GM20000 (cell line): ENCODE data around the gene SEC22C.

ENCODE experiments used
- DNase-seq: peaks from one replicate; pipeline ENCODE4 v3.0.0; 2012; ENCODE audit warnings: low spot score
- TF ChIP-seq, protein P1 (sequence below): IDR thresholded peaks from 2 replicates; pipeline ENCODE4 v1.5.1; 2012; ENCODE audit warnings: mild to moderate bottlenecking, control low read depth; ENCODE audit errors: extremely low read depth, missing control alignments

Gene SEC22C

DNA sequence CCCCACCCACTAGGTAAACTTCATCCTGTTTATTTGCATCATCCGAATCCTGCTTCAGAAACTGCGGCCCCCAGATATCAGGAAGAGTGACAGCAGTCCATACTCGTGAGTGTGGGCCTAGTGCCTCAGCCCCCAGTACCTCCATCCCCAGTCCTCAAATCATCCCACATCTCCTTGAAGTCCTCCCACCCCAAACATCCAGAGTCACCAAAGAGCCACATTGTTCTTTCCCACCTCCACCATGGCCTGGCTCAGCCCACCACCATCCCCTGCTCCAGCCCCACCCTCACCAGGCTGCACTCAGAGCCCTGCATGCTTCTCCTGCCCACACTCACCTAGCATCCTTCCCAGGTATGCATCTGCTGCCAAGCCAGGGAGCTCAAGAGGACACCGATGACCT, 49.5 kb downstream of the SEC22C start:
- TF ChIP-seq, protein P1, sequence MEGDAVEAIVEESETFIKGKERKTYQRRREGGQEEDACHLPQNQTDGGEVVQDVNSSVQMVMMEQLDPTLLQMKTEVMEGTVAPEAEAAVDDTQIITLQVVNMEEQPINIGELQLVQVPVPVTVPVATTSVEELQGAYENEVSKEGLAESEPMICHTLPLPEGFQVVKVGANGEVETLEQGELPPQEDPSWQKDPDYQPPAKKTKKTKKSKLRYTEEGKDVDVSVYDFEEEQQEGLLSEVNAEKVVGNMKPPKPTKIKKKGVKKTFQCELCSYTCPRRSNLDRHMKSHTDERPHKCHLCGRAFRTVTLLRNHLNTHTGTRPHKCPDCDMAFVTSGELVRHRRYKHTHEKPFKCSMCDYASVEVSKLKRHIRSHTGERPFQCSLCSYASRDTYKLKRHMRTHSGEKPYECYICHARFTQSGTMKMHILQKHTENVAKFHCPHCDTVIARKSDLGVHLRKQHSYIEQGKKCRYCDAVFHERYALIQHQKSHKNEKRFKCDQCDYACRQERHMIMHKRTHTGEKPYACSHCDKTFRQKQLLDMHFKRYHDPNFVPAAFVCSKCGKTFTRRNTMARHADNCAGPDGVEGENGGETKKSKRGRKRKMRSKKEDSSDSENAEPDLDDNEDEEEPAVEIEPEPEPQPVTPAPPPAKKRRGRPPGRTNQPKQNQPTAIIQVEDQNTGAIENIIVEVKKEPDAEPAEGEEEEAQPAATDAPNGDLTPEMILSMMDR = no peak

DNA sequence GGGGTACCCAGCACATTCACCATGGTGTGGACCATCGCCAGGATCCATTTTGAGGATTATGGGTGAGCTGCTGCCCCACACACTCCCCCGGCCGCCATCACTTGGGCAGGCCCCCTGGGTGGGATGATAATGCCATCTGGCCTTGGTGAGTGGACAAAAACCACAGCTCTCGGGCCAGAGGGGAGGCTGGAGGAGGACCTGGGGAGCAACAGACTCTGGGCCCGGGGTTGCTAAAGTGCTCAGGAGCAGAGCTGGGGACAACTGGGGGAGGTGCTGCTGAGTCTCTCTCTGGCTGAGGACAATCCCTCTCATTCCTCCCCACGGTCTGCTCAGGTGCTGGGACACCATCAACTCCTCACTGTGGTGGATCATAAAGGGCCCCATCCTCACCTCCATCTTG, 50.3 kb downstream of the SEC22C start:
- TF ChIP-seq, protein P1 = no peak
- DNase-seq = no peak

More for the DNA sequence above, 49.5 kb downstream of the SEC22C start:
- no peak for DNase-seq

DNA sequence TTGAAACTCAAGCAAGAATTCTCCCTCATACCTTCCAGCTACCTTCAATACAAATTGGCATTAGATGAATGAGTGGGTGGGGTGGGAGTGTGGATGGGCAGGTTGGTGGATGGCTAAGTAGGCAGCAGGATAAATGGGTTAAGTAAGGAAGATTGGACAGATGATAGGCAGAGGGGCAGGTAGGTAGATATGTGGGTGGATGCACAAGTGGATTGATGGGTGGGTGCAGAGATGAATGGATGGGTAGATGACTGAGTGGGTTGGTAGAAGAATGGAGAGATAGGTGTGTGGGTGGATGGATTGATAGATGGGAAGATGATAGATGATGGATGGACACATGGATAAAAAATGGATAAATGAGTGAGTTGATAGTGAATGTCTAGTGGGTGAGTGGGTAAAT, 51.7 kb downstream of the SEC22C start:
- DNase-seq = no peak
- TF ChIP-seq, protein P1 = no peak

DNA sequence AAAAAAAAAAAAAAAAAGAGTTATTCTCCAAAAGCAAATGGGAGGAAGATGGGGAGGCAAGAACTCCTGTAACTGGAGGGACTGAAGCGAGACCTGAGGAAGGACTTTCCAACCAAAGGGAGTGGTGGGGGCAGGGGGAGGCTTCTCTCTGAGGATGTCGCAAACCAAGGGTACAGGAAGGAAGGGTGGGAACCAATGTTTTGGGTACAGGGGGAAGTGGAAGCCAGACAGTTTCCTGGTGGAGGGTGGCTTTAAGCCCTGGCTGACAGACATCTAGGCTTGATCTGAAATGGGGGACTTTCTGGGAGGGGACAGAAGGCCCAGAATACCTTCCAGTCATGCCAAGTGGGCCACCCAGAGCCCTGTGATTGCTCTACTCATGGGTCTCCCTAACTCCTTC, 52.3 kb downstream of the SEC22C start:
- no peak for DNase-seq
- TF ChIP-seq, protein P1 = no peak

DNA sequence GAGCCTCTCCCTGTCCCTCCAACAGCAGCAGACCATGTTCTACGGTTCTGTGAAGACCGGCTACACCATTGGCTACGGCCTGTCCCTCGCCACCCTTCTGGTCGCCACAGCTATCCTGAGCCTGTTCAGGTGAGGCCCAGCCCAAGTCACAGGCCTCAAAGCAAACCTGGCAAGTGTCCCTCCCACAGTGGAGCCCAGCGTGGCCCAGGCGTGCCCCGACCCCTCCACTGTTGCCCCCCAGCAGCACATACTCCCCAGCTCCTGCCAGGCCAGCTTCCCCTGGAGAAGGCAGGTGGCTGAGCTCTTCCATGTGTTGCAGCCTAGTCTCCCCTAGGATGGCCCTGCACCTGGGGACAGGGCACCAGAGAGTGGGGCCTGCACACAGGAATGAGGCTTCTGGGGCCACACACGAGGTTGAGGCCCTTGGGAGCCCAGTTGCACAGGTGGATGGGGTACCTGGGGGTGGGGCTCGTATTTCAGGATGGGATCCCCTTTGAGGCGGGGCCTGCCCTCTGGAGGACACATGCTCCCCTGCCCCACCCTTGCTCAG, 54.3 kb downstream of the SEC22C start:
- TF ChIP-seq, protein P1 = no peak
- no peak for DNase-seq

DNA sequence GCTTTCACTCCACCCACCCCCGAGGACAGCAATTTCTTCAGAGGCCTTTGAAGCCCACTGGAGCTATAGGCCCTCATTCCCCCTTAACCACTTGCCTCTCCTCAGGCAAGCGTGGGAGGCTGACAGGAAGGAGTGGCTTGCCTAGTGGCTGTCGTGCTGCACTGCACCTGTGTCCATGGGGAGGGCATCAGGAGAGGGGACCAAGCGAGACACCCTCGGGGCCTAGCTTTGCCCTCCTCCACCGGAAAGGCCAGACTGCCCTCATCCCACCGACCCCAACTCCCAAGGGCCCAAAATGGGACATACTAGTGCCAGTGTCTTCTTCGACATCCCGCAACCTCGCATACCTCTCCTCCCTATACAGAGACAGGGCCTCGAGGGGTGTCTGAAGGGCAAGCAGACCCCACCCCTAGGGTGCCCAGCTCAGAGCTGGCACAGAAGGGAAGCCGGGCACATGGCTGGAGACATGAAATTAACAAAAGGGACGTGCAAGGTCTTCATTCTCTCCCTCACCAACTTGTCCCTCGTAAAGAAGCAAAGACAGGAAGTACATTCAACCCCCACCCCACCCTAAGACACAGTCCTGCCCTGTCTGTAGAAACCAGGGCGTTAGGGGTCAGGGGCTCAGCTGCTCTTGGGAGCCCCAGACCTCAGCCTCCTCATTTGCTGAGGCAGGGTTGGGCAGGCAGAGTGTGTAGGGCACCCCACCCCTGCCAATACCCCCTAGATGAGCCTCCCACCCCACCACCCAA, 55.0 kb downstream of the SEC22C start:
- no peak for DNase-seq
- TF ChIP-seq, protein P1 = no peak

DNA sequence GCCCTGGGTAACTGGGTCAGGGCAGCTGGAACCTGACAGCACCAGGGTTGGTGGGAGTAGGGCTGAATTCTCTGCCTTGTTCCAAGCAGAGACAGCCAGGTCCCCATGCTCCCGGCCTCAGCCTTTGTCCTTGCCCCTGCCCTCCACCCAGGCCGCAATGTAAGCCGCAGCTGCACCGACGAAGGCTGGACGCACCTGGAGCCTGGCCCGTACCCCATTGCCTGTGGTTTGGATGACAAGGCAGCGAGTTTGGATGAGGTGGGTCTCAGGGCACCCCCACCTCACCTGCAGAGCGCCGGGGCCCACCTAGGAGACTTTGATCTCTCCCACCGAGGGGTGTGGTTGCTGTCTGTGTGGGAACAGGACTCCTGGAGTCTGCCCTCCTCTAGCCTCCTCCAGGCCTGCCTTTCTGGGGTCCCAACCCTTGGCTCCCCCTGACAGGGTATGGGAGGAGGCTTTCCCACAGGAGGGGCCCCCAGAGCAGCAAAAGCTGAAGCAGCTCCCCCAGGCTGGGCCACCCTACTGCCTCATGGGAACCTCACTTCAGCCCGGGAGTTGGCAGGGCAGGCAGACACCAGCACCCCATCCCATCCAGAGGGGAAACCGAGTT, 55.9 kb downstream of the SEC22C start:
- no peak for DNase-seq

More for the DNA sequence above, 55.9 kb downstream of the SEC22C start:
- TF ChIP-seq, protein P1 = no peak
